Muscle of leg (tissue), 11 donors: ENCODE data around the gene DTX4. TPM values are rescaled to one million over a fixed set of nuclear protein-coding genes. Genes with fewer than 3 reads are reported as not detected.

Source experiments
- DNase-seq: peaks from one replicate; pipeline ENCODE4 v3.0.0; 2013
- H3K27ac ChIP-seq: one replicate; pipeline ENCODE4 v1.5.1; 2013; ENCODE audit warnings: mild to moderate bottlenecking, low read length, control low read depth
- H3K27me3 ChIP-seq: one replicate; pipeline ENCODE4 v1.6.1; 2013; ENCODE audit warnings: low read length; ENCODE audit not compliant: control insufficient read depth, insufficient read depth
- H3K36me3 ChIP-seq: one replicate; pipeline ENCODE4 v1.6.1; 2013; ENCODE audit warnings: low read length; ENCODE audit not compliant: control insufficient read depth, insufficient read depth
- H3K4me1 ChIP-seq: one replicate; pipeline ENCODE4 v1.6.1; 2013; ENCODE audit warnings: low read length; ENCODE audit not compliant: control insufficient read depth, insufficient read depth
- H3K4me3 ChIP-seq: one replicate; pipeline ENCODE4 v1.5.1; 2013; ENCODE audit warnings: low read length, control low read depth
- H3K9me3 ChIP-seq: replicated peaks from 2 replicates; pipeline ENCODE4 v1.6.1; 2013; ENCODE audit warnings: low read depth, low read length; ENCODE audit not compliant: control insufficient read depth
- WGBS: methylation state at CpG from one replicate; pipeline ENCODE4 v1.1.5; 2013; ENCODE audit warnings: missing lambda C conversion rate; ENCODE audit not compliant: insufficient coverage; 5-methylcytosine and 5-hydroxymethylcytosine counted together
- polyA plus RNA-seq, 8 donors: library from polyadenylated mRNA; unstranded; fragments of 120-200 nt; gene quantifications; one replicate each; pipeline versions ENCODE4 v1.2.1 to v1.2.3, GENCODE V29; 2013; ENCODE audit warnings: inconsistent platforms in 1 of 8, low replicate concordance in 1 of 8; ENCODE audit not compliant: insufficient read length in 8 of 8, insufficient read depth in 1 of 8
- total RNA-seq: library from RNA; stranded (reverse); fragments of 120-200 nt; gene quantifications from one replicate; pipeline ENCODE4 v1.2.4, GENCODE V29; 2013

The DTX4 gene
- total and polyA plus RNA-seq, 9 donors = 8.9 to 33.0 (median 19.0) TPM

GRCh38 chr11:59199546-59200422, 27.9 kb downstream of the DTX4 start:
- DNase-seq = no peak
- no peak overlapping the region for H3K27ac ChIP-seq
- no peak overlapping the region for H3K4me3 ChIP-seq
- no peaks in the 10 kb centered on the region for H3K9me3 ChIP-seq
- peaks cover 35% of the 10 kb centered on the region for H3K36me3 ChIP-seq
- peaks cover 13% of the 10 kb centered on the region for H3K4me1 ChIP-seq
- H3K27me3 ChIP-seq = no peaks in the 10 kb centered on the region
- 84% methylated on average over 8 of the region's 14 CpGs for WGBS

GRCh38 chr11:59200423-59200746, 28.5 kb downstream of the DTX4 start:
- Histone ChIP-seq H3K36me3 (peaks cover 34% of the 10 kb centered on the region), H3K4me3 (no peak overlapping the region), H3K27ac (no peak overlapping the region), H3K4me1 (peaks cover 13% of the 10 kb centered on the region), H3K9me3 (no peaks in the 10 kb centered on the region), H3K27me3 (no peaks in the 10 kb centered on the region)
- WGBS = 43% methylated on average over 2 of the region's 4 CpGs
- no peak for DNase-seq

- Histone ChIP-seq H3K36me3 (peaks cover 36% of the 10 kb centered on the region), H3K4me3 (no peak overlapping the region), H3K27me3 (no peaks in the 10 kb centered on the region), H3K27ac (no peak overlapping the region), H3K9me3 (no peaks in the 10 kb centered on the region), H3K4me1 (peaks cover 13% of the 10 kb centered on the region)
- WGBS = 67% methylated on average over 1 of the region's 3 CpGs
- DNase-seq = no peak
These were observed 29.4 kb downstream of the DTX4 start for GRCh38 chr11:59201353-59201752.

GRCh38 chr11:59204746-59205145, 32.8 kb downstream of the DTX4 start:
- Histone ChIP-seq H3K4me1 (peaks cover 2% of the 10 kb centered on the region), H3K27ac (no peak overlapping the region), H3K27me3 (no peaks in the 10 kb centered on the region), H3K36me3 (peaks cover 32% of the 10 kb centered on the region), H3K9me3 (no peaks in the 10 kb centered on the region), H3K4me3 (no peak overlapping the region)
- no peak for DNase-seq
- WGBS = 100% methylated on average over 2 of the region's 3 CpGs

GRCh38 chr11:59205648-59206047, 33.7 kb downstream of the DTX4 start:
- DNase-seq = no peak
- Histone ChIP-seq H3K4me3 (no peak overlapping the region), H3K4me1 (peaks cover 2% of the 10 kb centered on the region), H3K36me3 (peaks cover 32% of the 10 kb centered on the region), H3K27me3 (no peaks in the 10 kb centered on the region), H3K27ac (no peak overlapping the region), H3K9me3 (no peaks in the 10 kb centered on the region)
- WGBS = 84% methylated on average over 5 of the region's 7 CpGs

- H3K4me3 ChIP-seq = no peak overlapping the region
- no peak for DNase-seq
- WGBS = 89% methylated on average over 3 of the region's 4 CpGs
These were observed 34.7 kb downstream of the DTX4 start for GRCh38 chr11:59206635-59207034.

GRCh38 chr11:59207988-59208451, 36.1 kb downstream of the DTX4 start:
- H3K4me1 ChIP-seq = peaks cover 2% of the 10 kb centered on the region
- no peak overlapping the region for H3K4me3 ChIP-seq
- peaks cover 19% of the 10 kb centered on the region for H3K36me3 ChIP-seq
- H3K27ac ChIP-seq = no peak overlapping the region
- H3K9me3 ChIP-seq = no peaks in the 10 kb centered on the region
- peak; percentile 66 for DNase-seq
- WGBS = no CpG with 5 or more reads among the region's 5 CpGs
- no peaks in the 10 kb centered on the region for H3K27me3 ChIP-seq

More at GRCh38 chr11:59206635-59207034, 34.7 kb downstream of the DTX4 start:
- no peaks in the 10 kb centered on the region for H3K27me3 ChIP-seq
- no peaks in the 10 kb centered on the region for H3K9me3 ChIP-seq
- H3K4me1 ChIP-seq = peaks cover 2% of the 10 kb centered on the region
- H3K27ac ChIP-seq = no peak overlapping the region
- H3K36me3 ChIP-seq = peaks cover 27% of the 10 kb centered on the region

GRCh38 chr11:59208956-59209355, 37.0 kb downstream of the DTX4 start:
- no peak overlapping the region for H3K4me3 ChIP-seq
- WGBS = 71% methylated on average over 1 of the region's 2 CpGs

GRCh38 chr11:59212222-59212621, 40.3 kb downstream of the DTX4 start:
- no peaks in the 10 kb centered on the region for H3K9me3 ChIP-seq
- H3K27ac ChIP-seq = no peak overlapping the region
- no peaks in the 10 kb centered on the region for H3K36me3 ChIP-seq
- 67% methylated on average over 3 of the region's 7 CpGs for WGBS
- peak overlapping the region; percentile 11 for H3K4me3 ChIP-seq
- H3K27me3 ChIP-seq = no peaks in the 10 kb centered on the region
- H3K4me1 ChIP-seq = peaks cover 2% of the 10 kb centered on the region
- DNase-seq = no peak

More at GRCh38 chr11:59208956-59209355, 37.0 kb downstream of the DTX4 start:
- H3K9me3 ChIP-seq = no peaks in the 10 kb centered on the region
- no peak overlapping the region for H3K27ac ChIP-seq
- no peak for DNase-seq
- no peaks in the 10 kb centered on the region for H3K27me3 ChIP-seq
- H3K36me3 ChIP-seq = peaks cover 19% of the 10 kb centered on the region
- peaks cover 2% of the 10 kb centered on the region for H3K4me1 ChIP-seq

GRCh38 chr11:59212744-59213631, 41.1 kb downstream of the DTX4 start, which contains the start of gene MPEG1:
Gene MPEG1 (minus strand): TSS chr11:59212927. CDS start chr11:59212865, 62 bp downstream.
- Histone ChIP-seq H3K27ac (no peak within 1 kb of the TSS), H3K9me3 (no peaks in the 10 kb centered on the region), H3K4me3 (peak within 1 kb of the TSS; percentile 21), H3K36me3 (no peaks in the 10 kb centered on the region), H3K27me3 (no peaks in the 10 kb centered on the region), H3K4me1 (no peaks in the 10 kb centered on the region)
- WGBS = 69% methylated on average over 4 of the region's 10 CpGs
- peak; percentile 68 for DNase-seq
